IMR-90 (cell line): ENCODE measurements around the gene RMC1. TPM values are rescaled to one million over a fixed set of nuclear protein-coding genes. Genes with fewer than 3 reads are reported as not detected.

Source experiments
- ATAC-seq: fragments of 200-7000 bp; cut with Tn5 transposase; 2 replicates; pipeline ENCODE4 v1.9.1; 2020; ENCODE audit warnings: low read depth, mild to moderate bottlenecking, moderate library complexity
- BruUV-seq: library from RNA; stranded (reverse); fragments of 400-500 nt; replicated peaks from 2 replicates; lab custom pipeline; 2021; lab: Mats Ljungman, UMichigan
- CTCF ChIA-PET: fragments of 300-600 bp; formaldehyde crosslinking; extraction: SDS; loops from one replicate; lab custom pipeline; 2021; ENCODE audit warnings: antibody characterized with exemption; lab: Yijun Ruan, JAX
- POLR2A ChIA-PET: fragments of 300-600 bp; sonication (Branson Sonifier 250); formaldehyde crosslinking; loops from one replicate; lab custom pipeline; 2022; ENCODE audit warnings: antibody characterized with exemption; ENCODE audit not compliant: unreplicated experiment; lab: Charles Lee
- DNase-seq: peaks from one replicate; pipeline ENCODE4 v3.0.0; 2013
- H2AFZ ChIP-seq: replicated peaks from 2 replicates; pipeline ENCODE3; 2013; ENCODE audit warnings: low read length, mild to moderate bottlenecking; ENCODE audit not compliant: poor library complexity
- H2AK5ac ChIP-seq: 2 replicates; pipeline ENCODE4 v1.6.1; 2013; ENCODE audit warnings: low read depth, low read length, inconsistent platforms
- H2AK9ac ChIP-seq: replicated peaks from 2 replicates; pipeline ENCODE3; 2013; ENCODE audit warnings: mild to moderate bottlenecking, low read depth, low read length, moderate library complexity; ENCODE audit not compliant: poor library complexity
- H2BK120ac ChIP-seq: 2 replicates; pipeline ENCODE4 v1.6.1; 2013; ENCODE audit warnings: low read depth, low read length, inconsistent platforms
- H2BK15ac ChIP-seq: 3 replicates; pipeline ENCODE4 v1.6.1; 2013; ENCODE audit warnings: low read depth, low read length, inconsistent platforms
- H2BK20ac ChIP-seq: 2 replicates; pipeline ENCODE4 v1.6.1; 2013; ENCODE audit warnings: low read depth, mild to moderate bottlenecking, inconsistent platforms, low read length, moderate library complexity
- H2BK5ac ChIP-seq: 2 replicates; pipeline ENCODE4 v1.6.1; 2013; ENCODE audit warnings: mild to moderate bottlenecking, low read depth, low read length, inconsistent platforms; ENCODE audit not compliant: poor library complexity, severe bottlenecking
- H3K14ac ChIP-seq: replicated peaks from 2 replicates; pipeline ENCODE4 v1.6.1; 2013; ENCODE audit warnings: low read depth, low read length, inconsistent platforms
- H3K18ac ChIP-seq: 2 replicates; pipeline ENCODE4 v1.6.1; 2013; ENCODE audit warnings: low read depth, low read length, control low read depth
- H3K23ac ChIP-seq: 2 replicates; pipeline ENCODE4 v1.6.1; 2013; ENCODE audit warnings: low read depth, low read length, inconsistent platforms
- H3K27ac ChIP-seq: 2 replicates; pipeline ENCODE4 v1.5.1; 2013; ENCODE audit warnings: mild to moderate bottlenecking, control low read depth, low read length; ENCODE audit not compliant: insufficient read depth
- H3K27me3 ChIP-seq: 2 replicates; pipeline ENCODE4 v1.6.1; 2013; ENCODE audit warnings: low read length; ENCODE audit not compliant: control insufficient read depth, insufficient read depth
- H3K36me3 ChIP-seq: 2 replicates; pipeline ENCODE4 v1.6.1; 2013; ENCODE audit warnings: low read length, mixed read lengths; ENCODE audit not compliant: control insufficient read depth, insufficient read depth
- H3K4ac ChIP-seq: 2 replicates; pipeline ENCODE4 v1.6.1; 2013; ENCODE audit warnings: low read depth, low read length, inconsistent platforms
- H3K4me1 ChIP-seq: 2 replicates; pipeline ENCODE4 v1.6.1; 2013; ENCODE audit warnings: low read length, mixed read lengths; ENCODE audit not compliant: control insufficient read depth, insufficient read depth
- H3K4me2 ChIP-seq: 2 replicates; pipeline ENCODE4 v1.6.1; 2013; ENCODE audit warnings: low read depth, mild to moderate bottlenecking, control low read depth, low read length, moderate library complexity
- H3K4me3 ChIP-seq: 2 replicates; pipeline ENCODE4 v1.5.1; 2013; ENCODE audit warnings: low read depth, mild to moderate bottlenecking, control low read depth, low read length, moderate library complexity; ENCODE audit not compliant: insufficient read depth
- H3K56ac ChIP-seq: 2 replicates; pipeline ENCODE4 v1.6.1; 2013; ENCODE audit warnings: low read length, inconsistent platforms; ENCODE audit not compliant: insufficient read depth; ENCODE audit errors: extremely low read depth
- H3K79me1 ChIP-seq, 2 experiments: 2 replicates each; pipeline ENCODE4 v1.6.1; 2013; ENCODE audit warnings: low read length in 2 of 2, inconsistent platforms in 1 of 2, low read depth in 1 of 2
- H3K9ac ChIP-seq: 2 replicates; pipeline ENCODE4 v1.6.1; 2013; ENCODE audit warnings: low read depth, low read length, control low read depth
- H3K9me1 ChIP-seq: 2 replicates; pipeline ENCODE4 v1.6.1; 2013; ENCODE audit warnings: low read length, inconsistent platforms; ENCODE audit not compliant: insufficient read depth
- H3K9me3 ChIP-seq: 2 replicates; pipeline ENCODE4 v1.6.1; 2013; ENCODE audit warnings: low read length; ENCODE audit not compliant: control insufficient read depth, insufficient read depth
- H4K20me1 ChIP-seq: 2 replicates; pipeline ENCODE4 v1.6.1; 2013; ENCODE audit warnings: low read length, inconsistent platforms; ENCODE audit not compliant: insufficient read depth
- H4K5ac ChIP-seq: 2 replicates; pipeline ENCODE4 v1.6.1; 2013; ENCODE audit warnings: mild to moderate bottlenecking, low read depth, low read length, control low read depth
- H4K8ac ChIP-seq, 2 experiments: 2 replicates each; pipeline ENCODE4 v1.6.1; 2013; ENCODE audit warnings: low read depth in 2 of 2, low read length in 2 of 2, control low read depth in 1 of 2, inconsistent platforms in 1 of 2
- H4K91ac ChIP-seq: 2 replicates; pipeline ENCODE4 v1.6.1; 2013; ENCODE audit warnings: low read depth, low read length, inconsistent platforms; ENCODE audit not compliant: insufficient read depth
- CEBPB ChIP-seq: IDR thresholded peaks from 2 replicates; pipeline ENCODE4 v1.6.1; 2012; ENCODE audit warnings: low read depth, low read length, improper control_type of control experiment
- CTCF ChIP-seq: conservative IDR thresholded peaks from 2 replicates; pipeline ENCODE4 v1.5.1; 2012; ENCODE audit warnings: mild to moderate bottlenecking, low read depth, low read length, improper control_type of control experiment
- FOS ChIP-seq: fragments of 150-350 bp; IDR thresholded peaks from 2 replicates; pipeline ENCODE4 v1.6.1; 2016; ENCODE audit warnings: low read depth, low read length
- MAFK ChIP-seq: IDR thresholded peaks from 2 replicates; pipeline ENCODE4 v1.6.1; 2012; ENCODE audit warnings: low read depth, low read length, improper control_type of control experiment
- NFE2L2 ChIP-seq: fragments of 150-350 bp; IDR thresholded peaks from 2 replicates; pipeline ENCODE4 v1.6.1; 2016; ENCODE audit warnings: low read depth, mild to moderate bottlenecking, low read length
- POLR2A ChIP-seq: IDR thresholded peaks from 2 replicates; pipeline ENCODE4 v1.6.1; 2012; ENCODE audit warnings: mild to moderate bottlenecking, low read depth, low read length
- RAD21 ChIP-seq: IDR thresholded peaks from 2 replicates; pipeline ENCODE4 v1.6.1; 2012; ENCODE audit warnings: low read length, improper control_type of control experiment
- RCOR1 ChIP-seq: IDR thresholded peaks from 2 replicates; pipeline ENCODE4 v1.6.1; 2012; ENCODE audit warnings: mild to moderate bottlenecking, low read length, improper control_type of control experiment; ENCODE audit not compliant: insufficient replicate concordance
- RFX5 ChIP-seq: IDR thresholded peaks from 2 replicates; pipeline ENCODE4 v1.8.0; 2012; ENCODE audit warnings: low read depth, mild to moderate bottlenecking, low read length, moderate library complexity
- SMC3 ChIP-seq: fragments of 150-350 bp; IDR thresholded peaks from 2 replicates; pipeline ENCODE4 v1.6.1; 2016; ENCODE audit warnings: low read depth, mild to moderate bottlenecking, antibody characterized with exemption, low read length, moderate library complexity
- WGBS, 2 experiments: methylation state at CpG; one replicate each; pipeline versions ENCODE4 v1.1.5 to v1.1.7; 2013; ENCODE audit warnings: missing lambda C conversion rate in 2 of 2; ENCODE audit not compliant: insufficient read length in 1 of 2; ENCODE audit errors: extremely low coverage in 2 of 2; 5-methylcytosine and 5-hydroxymethylcytosine counted together
- dilution Hi-C: fragments of 300-500 bp; cut with HindIII; formaldehyde crosslinking; loops from one replicate; pipeline ENCODE4 v1.14.3; 2018; ENCODE audit warnings: low sequenced_read_pairs; ENCODE audit not compliant: unreplicated experiment
- in situ Hi-C: fragments of 300-500 bp; cut with MboI; formaldehyde crosslinking; loops from 3 replicates; pipeline ENCODE4 v1.14.3; 2019; ENCODE audit warnings: low sequenced_read_pairs, inconsistent platforms, mixed read lengths
- intact Hi-C: fragments of 100-400 bp; cut with micrococcal nuclease; formaldehyde crosslinking; loops from 2 replicates; pipeline ENCODE4 v1.10.0; 2022
- polyA plus RNA-seq, 3 experiments: library from polyadenylated mRNA; depleted of rRNA; stranded (reverse); fragments of >200 nt; gene quantifications; 2 replicates each; pipeline ENCODE4 v1.2.3, GENCODE V29; 2012; ENCODE audit warnings: low replicate concordance in 1 of 3
- total RNA-seq: library from RNA; depleted of rRNA; stranded (reverse); fragments of >200 nt; gene quantifications from 2 replicates; pipeline ENCODE4 v1.2.3, GENCODE V29; 2012
- TF ChIP-seq, protein P1 (sequence below): fragments of 150-350 bp; IDR thresholded peaks from 2 replicates; pipeline ENCODE4 v1.6.1; 2016; ENCODE audit warnings: low read depth, mild to moderate bottlenecking, low read length, moderate library complexity, borderline replicate concordance

The RMC1 gene
- total and polyA plus RNA-seq, 2 of the 4 experiments (the other 2 are of a cell fraction) = 14.2 to 18.0 TPM

DNA sequence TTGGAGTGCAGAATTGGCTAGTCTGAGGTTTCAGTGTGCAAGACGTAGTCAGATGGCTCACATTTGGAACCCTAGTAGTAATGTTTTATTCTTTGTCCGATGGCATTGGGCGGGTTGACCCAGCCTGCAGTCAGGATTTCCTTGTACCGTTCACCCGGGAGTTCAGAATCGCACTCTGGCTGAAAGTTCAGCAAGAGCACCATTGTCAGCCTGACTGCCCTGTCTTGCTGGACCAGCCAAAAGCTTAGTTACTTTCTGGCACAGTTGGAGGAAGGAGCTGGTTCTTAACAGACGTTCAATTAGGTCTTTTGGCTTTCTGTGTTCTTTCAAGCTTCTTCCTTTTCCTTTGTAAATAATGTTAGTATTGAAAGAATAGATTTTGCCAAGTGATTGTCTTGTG lies 18.6 kb downstream of the RMC1 start:
- Histone ChIP-seq H3K9ac (no peak overlapping the region), H4K20me1 (peaks cover 15% of the 10 kb centered on the region; the same call in 1 of the 2 replicates), H2BK15ac (no peak overlapping the region), H3K4me2 (no peak overlapping the region), H3K4me3 (no peak overlapping the region), H2BK20ac (no peak overlapping the region), H3K56ac (no peak overlapping the region), H2AK9ac (no peak overlapping the region), H3K9me1 (peaks cover 17% of the 10 kb centered on the region), H4K8ac (no peak overlapping the region), H2AFZ (no peak overlapping the region), H3K4me1 (peaks cover 8% of the 10 kb centered on the region), H4K91ac (no peak overlapping the region), H3K4ac (no peak overlapping the region), H3K14ac (no peak overlapping the region), H2BK120ac (no peak overlapping the region), H3K27me3 (no peaks in the 10 kb centered on the region), H3K9me3 (no peaks in the 10 kb centered on the region), H2BK5ac (no peak overlapping the region), H2AK5ac (no peak overlapping the region), H3K36me3 (peaks cover 56% of the 10 kb centered on the region), H3K27ac (no peak overlapping the region), H3K18ac (no peak overlapping the region), H3K79me1 (peaks cover 0 to 12% of the 10 kb centered on the region in 2 experiments; a peak in 2 of 4 replicates), H4K5ac (no peak overlapping the region), H3K23ac (no peak overlapping the region)
- no peak for DNase-seq
- intact Hi-C loops (no loop called here), dilution Hi-C loops (no loop called here), in situ Hi-C loops (no loop called here)
- ChIA-PET POLR2A (no interaction called here), CTCF (no interaction called here)
- TF ChIP-seq CTCF (no peak), FOS (no peak), RAD21 (no peak), NFE2L2 (no peak), POLR2A (no peak), MAFK (no peak), RFX5 (no peak), SMC3 (no peak), CEBPB (no peak), RCOR1 (no peak)
- TF ChIP-seq, protein P1, sequence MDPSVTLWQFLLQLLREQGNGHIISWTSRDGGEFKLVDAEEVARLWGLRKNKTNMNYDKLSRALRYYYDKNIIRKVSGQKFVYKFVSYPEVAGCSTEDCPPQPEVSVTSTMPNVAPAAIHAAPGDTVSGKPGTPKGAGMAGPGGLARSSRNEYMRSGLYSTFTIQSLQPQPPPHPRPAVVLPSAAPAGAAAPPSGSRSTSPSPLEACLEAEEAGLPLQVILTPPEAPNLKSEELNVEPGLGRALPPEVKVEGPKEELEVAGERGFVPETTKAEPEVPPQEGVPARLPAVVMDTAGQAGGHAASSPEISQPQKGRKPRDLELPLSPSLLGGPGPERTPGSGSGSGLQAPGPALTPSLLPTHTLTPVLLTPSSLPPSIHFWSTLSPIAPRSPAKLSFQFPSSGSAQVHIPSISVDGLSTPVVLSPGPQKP = no peak
- BruUV-seq = no TSS peak
- no peak for ATAC-seq
- 100% methylated on average over 6 of the region's 7 CpGs; no CpG with 5 or more reads in 1 of the 2 experiments for WGBS, 2 experiments
